Ovary (tissue), 9 donors: ENCODE results near the gene SIKE1. TPM values are rescaled to one million over a fixed set of nuclear protein-coding genes. Genes with fewer than 3 reads are reported as not detected.

Experiments
- DNase-seq, 5 donors: peaks; one replicate each; pipeline ENCODE4 v3.0.0-alpha.2; 2019 to 2020
- H3K27ac ChIP-seq, 2 donors: fragments of 200-600 bp; one replicate each; pipeline versions ENCODE4 v1.5.1 to v1.8.0; 2019 to 2022
- H3K27me3 ChIP-seq: fragments of 200-600 bp; one replicate; pipeline ENCODE4 v1.8.0; 2022
- H3K36me3 ChIP-seq: fragments of 200-600 bp; sonication (generic); one replicate; pipeline ENCODE4 v1.5.1; 2019
- H3K4me1 ChIP-seq: one replicate; pipeline ENCODE4 v1.8.1; 2013; ENCODE audit warnings: mild to moderate bottlenecking, moderate library complexity; ENCODE audit not compliant: insufficient read depth
- H3K4me3 ChIP-seq: fragments of 200-600 bp; sonication (generic); one replicate; pipeline ENCODE4 v1.5.1; 2017
- H3K9me3 ChIP-seq, 2 donors: fragments of 200-600 bp in 1 of 2; sonication (generic) in 1 of 2; one replicate each; pipeline versions ENCODE4 v1.5.1 to v1.8.1; 2013 to 2019; ENCODE audit warnings: mild to moderate bottlenecking in 1 of 2, moderate library complexity in 1 of 2
- EP300 ChIP-seq: sonication (generic); formaldehyde crosslinking; IDR thresholded peaks from one replicate; pipeline ENCODE4 v1.6.1; 2017; ENCODE audit warnings: antibody characterized with exemption
- POLR2A ChIP-seq: fragments of 450-650 bp; IDR thresholded peaks from one replicate; pipeline ENCODE4 v1.6.1; 2017; ENCODE audit warnings: antibody characterized with exemption, mild to moderate bottlenecking, moderate library complexity
- WGBS, 3 donors: extraction: QIAGEN DNeasy Blood & Tissue Kit in 1 of 3; methylation state at CpG; one replicate each; pipeline versions ENCODE4 v1.1.5 to v1.1.7; 2013 to 2017; 5-methylcytosine and 5-hydroxymethylcytosine counted together
- intact Hi-C, 4 donors: fragments of 100-400 bp; cut with DNase I; formaldehyde crosslinking; loops; one replicate each; pipeline versions ENCODE4 v1.11.0 to v1.15.1; 2022 to 2023
- polyA plus RNA-seq, 2 donors: library from polyadenylated mRNA; stranded (reverse); fragments of 200-250 nt in 1 of 2; fragments of 350-450 nt in 1 of 2; fragmentation: Illumina TruSeq in 1 of 2; extraction: RNeasy Lipid Tissue Mini Kit (QIAGEN cat#74804) in 1 of 2; gene quantifications; one replicate each; pipeline ENCODE4 v1.2.3, GENCODE V29; 2013 to 2014
- total RNA-seq, 7 donors: library from RNA; depleted of rRNA in 2 of 7; stranded (reverse); fragments of >200 nt in 2 of 7; fragmentation: NEBNext Ultra II Directional in 3 of 7; extraction: Animal tissue kit (Norgen Biotek cat#: 25700) in 3 of 7; gene quantifications; one replicate each; pipeline versions ENCODE4 v1.1.0 to v1.2.4, GENCODE V29; 2016 to 2023
- TF ChIP-seq, protein P1 (sequence below), 3 donors: fragments of 450-650 bp in 2 of 3; fragments of 200-600 bp in 1 of 3; IDR thresholded peaks; one replicate each; pipeline versions ENCODE4 v1.5.1 to v1.8.0; 2016 to 2022; ENCODE audit warnings: antibody characterized with exemption in 3 of 3, mild to moderate bottlenecking in 1 of 3
- donor health status: DM: no; HTN: no; CAD: no; lungs with moderate emphysema.
- donor health status: DM: no; HTN: no; CAD: no.
- donor health status: Bipolar disorder and iron deficiency.
- donor health status: DM: yes; HTN: yes; CAD: no.
- donor health status: DM: no; HTN: no; CAD: no.
- donor health status: DM: yes; HTN: yes; CAD: no.

Gene SIKE1
- total and polyA plus RNA-seq, 9 donors: 12.4 to 41.8 (median 29.6) TPM

DNA sequence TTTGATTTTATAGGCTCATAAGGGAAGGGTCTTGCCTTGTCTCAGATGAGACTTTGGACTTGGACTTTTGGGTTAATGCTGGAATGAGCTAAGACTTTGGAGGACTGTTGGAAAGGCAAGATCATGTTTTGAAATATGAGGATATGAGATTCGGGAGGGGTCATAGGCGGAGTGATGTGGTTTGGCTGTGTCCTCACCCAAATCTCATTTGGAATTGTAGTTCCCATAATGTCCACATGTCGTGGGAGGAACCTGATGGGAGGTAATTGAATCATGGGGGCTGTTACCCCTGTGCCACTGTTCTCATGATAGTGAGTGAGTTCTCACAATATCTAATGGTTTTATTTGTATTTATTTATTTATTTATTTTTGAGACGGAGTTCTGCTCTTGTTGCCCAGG, 15.8 kb downstream of the SIKE1 start:
- Histone ChIP-seq H3K4me3 (no peak overlapping the region), H3K9me3 (no peaks in the 10 kb centered on the region), H3K4me1 (no peaks in the 10 kb centered on the region), H3K36me3 (no peaks in the 10 kb centered on the region), H3K27ac (no peak overlapping the region), H3K27me3 (no peaks in the 10 kb centered on the region)
- DNase-seq: no peak
- intact Hi-C loops: no loop called here
- TF ChIP-seq, protein P1, sequence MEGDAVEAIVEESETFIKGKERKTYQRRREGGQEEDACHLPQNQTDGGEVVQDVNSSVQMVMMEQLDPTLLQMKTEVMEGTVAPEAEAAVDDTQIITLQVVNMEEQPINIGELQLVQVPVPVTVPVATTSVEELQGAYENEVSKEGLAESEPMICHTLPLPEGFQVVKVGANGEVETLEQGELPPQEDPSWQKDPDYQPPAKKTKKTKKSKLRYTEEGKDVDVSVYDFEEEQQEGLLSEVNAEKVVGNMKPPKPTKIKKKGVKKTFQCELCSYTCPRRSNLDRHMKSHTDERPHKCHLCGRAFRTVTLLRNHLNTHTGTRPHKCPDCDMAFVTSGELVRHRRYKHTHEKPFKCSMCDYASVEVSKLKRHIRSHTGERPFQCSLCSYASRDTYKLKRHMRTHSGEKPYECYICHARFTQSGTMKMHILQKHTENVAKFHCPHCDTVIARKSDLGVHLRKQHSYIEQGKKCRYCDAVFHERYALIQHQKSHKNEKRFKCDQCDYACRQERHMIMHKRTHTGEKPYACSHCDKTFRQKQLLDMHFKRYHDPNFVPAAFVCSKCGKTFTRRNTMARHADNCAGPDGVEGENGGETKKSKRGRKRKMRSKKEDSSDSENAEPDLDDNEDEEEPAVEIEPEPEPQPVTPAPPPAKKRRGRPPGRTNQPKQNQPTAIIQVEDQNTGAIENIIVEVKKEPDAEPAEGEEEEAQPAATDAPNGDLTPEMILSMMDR (IDR thresholded peaks at IDR 0.05): no peak
- TF ChIP-seq POLR2A (no peak), EP300 (no peak)
- WGBS, 3 donors: 73 to 81% (median 80%) methylated on average over 4 of the region's 4 CpGs

DNA sequence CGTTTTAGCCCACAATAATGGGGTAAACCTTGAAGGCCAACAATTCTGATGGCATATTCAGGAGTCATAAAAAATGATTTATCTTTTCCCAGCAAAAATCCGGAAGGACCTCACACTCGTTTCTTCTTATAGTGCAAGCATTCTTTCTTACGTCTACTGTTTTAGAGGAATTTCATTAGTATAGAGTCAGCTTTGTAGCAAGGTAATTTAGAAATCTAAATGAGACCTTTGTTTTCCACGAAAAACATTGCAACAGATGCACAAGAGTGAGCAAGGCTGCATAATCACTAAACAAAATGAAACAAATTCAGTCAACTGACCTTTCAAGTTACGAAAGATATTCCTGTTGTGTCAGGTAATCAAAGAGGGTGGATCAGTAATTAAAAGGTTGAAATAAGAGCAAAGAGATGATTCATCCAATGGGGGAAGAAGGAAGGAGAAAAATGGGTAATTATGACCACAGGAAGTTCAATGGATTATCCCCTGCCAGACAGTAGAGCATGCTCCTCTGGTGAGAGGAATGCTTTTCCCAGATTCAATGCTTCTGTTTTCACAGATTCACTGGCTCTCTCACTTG, 22.1 kb downstream of the SIKE1 start:
- 21 to 25% (median 21%) methylated on average over 6 of the region's 6 CpGs for WGBS, 3 donors
- peak overlapping the region; percentile 97 for H3K4me3 ChIP-seq
- DNase-seq: no peak
- peaks cover 5% of the 10 kb centered on the region for H3K4me1 ChIP-seq
- H3K27me3 ChIP-seq: no peaks in the 10 kb centered on the region
- no peaks in the 10 kb centered on the region for H3K9me3 ChIP-seq
- peak overlapping the region in 1 of 2 donors; percentile 90 for H3K27ac ChIP-seq
- TF ChIP-seq, protein P1 (IDR thresholded peaks at IDR 0.05): no peak
- TF ChIP-seq EP300: no peak
- TF ChIP-seq POLR2A: no peak
- H3K36me3 ChIP-seq: no peaks in the 10 kb centered on the region
- intact Hi-C loops: no loop called here

DNA sequence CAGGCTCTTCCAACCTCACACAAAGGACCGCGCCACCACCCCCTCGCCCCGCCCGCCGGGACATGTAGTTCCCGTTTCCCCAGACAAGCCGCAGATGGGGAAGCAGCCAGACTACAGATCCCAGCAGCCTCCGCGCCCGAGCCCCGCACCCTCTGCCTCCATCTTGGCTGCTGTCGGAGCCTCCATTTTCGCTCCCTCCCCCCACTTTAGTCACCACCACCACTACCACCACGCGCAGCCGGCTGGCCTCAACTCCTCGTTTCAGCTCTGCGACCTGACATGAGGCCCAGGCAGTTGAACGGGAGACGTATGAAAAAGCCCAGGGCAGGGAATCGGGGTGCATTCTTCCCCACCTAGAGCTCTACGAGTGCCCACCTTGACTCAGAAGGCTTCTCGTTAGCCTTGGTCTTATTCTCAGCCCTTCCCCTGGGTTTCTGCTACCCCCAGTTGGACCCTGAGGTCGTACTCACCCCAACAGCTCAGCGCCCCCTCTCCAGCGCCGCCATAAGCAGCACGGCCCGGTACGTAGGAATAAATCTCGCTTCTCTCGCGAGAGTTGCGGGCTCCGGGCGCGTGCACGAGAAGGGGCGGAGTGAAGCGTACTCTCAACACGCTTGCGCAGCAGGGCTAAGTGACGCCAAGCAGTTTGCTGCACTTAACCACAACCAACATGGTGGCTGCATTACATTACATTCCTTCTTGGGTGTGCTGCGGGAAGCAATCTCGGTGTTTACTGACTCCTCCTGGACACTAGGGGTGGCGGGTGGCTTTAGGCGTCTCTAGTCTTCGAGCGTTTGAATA, 22.8 kb downstream of the SIKE1 start, which contains the start of gene CSDE1:
Gene CSDE1, minus strand, starts transcription at position 530 of the 801 bp plus-strand sequence. CDS start 18,094 bp downstream, outside the sequence.
- peaks cover 5% of the 10 kb centered on the region for H3K4me1 ChIP-seq
- intact Hi-C loops: loop anchor here in 1 of 4 donors (2.0 kb wide), 1 partner anchor 41 kb away; the partner anchor contains the start of gene NRAS

DNA sequence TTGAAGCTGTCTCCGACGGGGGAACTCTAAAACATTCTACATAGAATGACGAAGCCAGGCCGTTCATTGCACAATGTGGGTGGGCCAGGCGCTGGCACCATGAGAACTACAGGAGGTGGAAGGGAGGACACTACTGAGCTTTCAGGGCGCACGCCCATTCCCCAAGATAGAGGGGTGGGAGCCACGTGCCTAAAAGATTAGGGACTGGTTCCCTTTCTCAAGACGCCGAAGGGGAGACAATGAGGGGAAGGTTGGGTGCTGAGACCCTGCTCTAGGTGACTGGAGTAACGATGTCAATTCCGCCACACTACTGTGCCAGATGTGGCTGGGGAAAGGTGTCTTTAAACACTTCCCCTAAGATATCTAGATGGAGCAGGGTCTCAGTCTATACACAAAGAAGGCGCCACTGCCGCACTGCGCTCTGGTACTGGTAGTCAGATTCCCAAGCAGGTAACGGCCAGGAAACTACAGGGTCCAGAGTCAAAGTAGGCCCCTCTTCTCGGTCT, 23.5 kb downstream of the SIKE1 start:
- peak overlapping the region; percentile 90 to 97 for H3K27ac ChIP-seq
- H3K9me3 ChIP-seq: no peaks in the 10 kb centered on the region
- H3K4me1 ChIP-seq: peaks cover 8% of the 10 kb centered on the region
- intact Hi-C loops: loop anchor here in 1 of 4 donors (2.0 kb wide), 1 partner anchor 40 kb away; the partner anchor contains the start of gene NRAS
- peak overlapping the region; percentile 97 for H3K4me3 ChIP-seq
- 1% methylated on average over 17 of the region's 17 CpGs for WGBS, 3 donors
- no peaks in the 10 kb centered on the region for H3K36me3 ChIP-seq
- no peaks in the 10 kb centered on the region for H3K27me3 ChIP-seq
- no peak for TF ChIP-seq EP300
- peak; percentile 22 to 53 (median 45) for DNase-seq

More for the DNA sequence above, 22.8 kb downstream of the SIKE1 start, which contains the start of gene CSDE1:
- peak; percentile 95 for TF ChIP-seq POLR2A
- TF ChIP-seq EP300: no peak
- TF ChIP-seq, protein P1 (IDR thresholded peaks at IDR 0.05): no peak
- Histone ChIP-seq H3K27ac (peak within 1 kb of the TSS; percentile 90 to 97), H3K9me3 (no peaks in the 10 kb centered on the region), H3K4me3 (peak within 1 kb of the TSS; percentile 97), H3K27me3 (no peaks in the 10 kb centered on the region), H3K36me3 (no peaks in the 10 kb centered on the region)
- WGBS, 3 donors: 0 to 1% (median 1%) methylated on average over 49 to 50 of the region's 50 CpGs
- DNase-seq: peak; percentile 96 to 98 (median 98)
